Loucy (cell line): ENCODE results near the gene AMPD1.

Source experiments
- EZH2phosphoT487 ChIP-seq: fragments of 200-600 bp; IDR thresholded peaks from 2 replicates; pipeline ENCODE4 v1.6.1; 2018; ENCODE audit warnings: antibody characterized with exemption, mild to moderate bottlenecking, moderate library complexity, borderline replicate concordance
- TF ChIP-seq, protein P1 (sequence below): fragments of 200-600 bp; sonication (generic); conservative IDR thresholded peaks from 2 replicates; pipeline ENCODE4 v1.5.1; 2014; ENCODE audit warnings: mild to moderate bottlenecking, antibody characterized with exemption, low read length

DNA sequence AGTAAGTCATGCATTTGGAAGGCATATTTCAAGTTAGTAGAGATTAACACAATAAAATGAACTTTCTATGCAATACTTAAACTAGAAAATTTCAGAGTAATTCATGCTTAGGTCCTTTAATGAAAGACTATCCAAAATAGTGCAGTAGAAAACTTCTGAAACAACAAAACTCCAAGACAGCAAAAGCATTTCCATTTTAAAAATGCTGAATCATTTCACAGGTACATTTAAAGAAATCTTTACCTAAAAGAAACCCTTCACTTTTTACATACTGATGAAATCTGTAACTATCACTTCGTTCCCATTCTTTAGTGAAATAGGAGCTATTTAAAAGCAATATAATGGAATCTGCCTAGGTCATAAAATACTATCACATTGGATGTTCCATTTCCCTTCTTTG lies 45.0 kb upstream of the AMPD1 start:
- TF ChIP-seq, protein P1, sequence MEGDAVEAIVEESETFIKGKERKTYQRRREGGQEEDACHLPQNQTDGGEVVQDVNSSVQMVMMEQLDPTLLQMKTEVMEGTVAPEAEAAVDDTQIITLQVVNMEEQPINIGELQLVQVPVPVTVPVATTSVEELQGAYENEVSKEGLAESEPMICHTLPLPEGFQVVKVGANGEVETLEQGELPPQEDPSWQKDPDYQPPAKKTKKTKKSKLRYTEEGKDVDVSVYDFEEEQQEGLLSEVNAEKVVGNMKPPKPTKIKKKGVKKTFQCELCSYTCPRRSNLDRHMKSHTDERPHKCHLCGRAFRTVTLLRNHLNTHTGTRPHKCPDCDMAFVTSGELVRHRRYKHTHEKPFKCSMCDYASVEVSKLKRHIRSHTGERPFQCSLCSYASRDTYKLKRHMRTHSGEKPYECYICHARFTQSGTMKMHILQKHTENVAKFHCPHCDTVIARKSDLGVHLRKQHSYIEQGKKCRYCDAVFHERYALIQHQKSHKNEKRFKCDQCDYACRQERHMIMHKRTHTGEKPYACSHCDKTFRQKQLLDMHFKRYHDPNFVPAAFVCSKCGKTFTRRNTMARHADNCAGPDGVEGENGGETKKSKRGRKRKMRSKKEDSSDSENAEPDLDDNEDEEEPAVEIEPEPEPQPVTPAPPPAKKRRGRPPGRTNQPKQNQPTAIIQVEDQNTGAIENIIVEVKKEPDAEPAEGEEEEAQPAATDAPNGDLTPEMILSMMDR: no peak
- TF ChIP-seq EZH2phosphoT487: no peak
